Middle frontal gyrus (tissue), 1 donor: ENCODE results near the gene ARHGAP26.

Experiments
- DNase-seq: peaks from one replicate; pipeline ENCODE4 v3.0.0-alpha.2; 2015; ENCODE audit warnings: low spot score; ENCODE audit errors: extremely low spot score

Gene ARHGAP26

DNA sequence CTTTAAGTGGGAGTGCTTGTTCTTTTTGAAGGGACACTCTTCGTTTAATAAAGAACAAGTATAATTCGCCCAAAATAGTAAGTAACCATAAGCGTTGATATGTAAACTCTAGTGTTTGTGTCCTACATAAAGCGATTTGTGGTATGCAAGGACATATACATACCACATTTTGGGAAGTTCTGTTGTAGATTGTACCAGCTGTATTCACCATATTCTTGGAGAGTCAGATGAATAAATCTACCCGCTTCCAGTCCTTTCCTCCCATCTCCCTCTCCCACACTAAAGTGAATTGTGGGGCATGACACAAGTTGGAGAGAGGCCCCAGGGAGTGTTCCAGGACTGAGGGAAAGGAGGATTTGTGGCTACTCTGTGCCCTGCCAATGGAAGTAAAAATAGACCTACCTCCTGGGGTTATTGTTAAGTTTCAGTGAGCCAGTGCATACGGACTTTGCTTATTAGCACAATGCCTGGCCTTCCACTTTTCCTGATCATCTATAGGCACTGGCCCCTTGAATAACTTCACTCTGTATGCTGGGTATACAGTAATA is 40.6 kb downstream of the ARHGAP26 start:
- DNase-seq = no peak

DNA sequence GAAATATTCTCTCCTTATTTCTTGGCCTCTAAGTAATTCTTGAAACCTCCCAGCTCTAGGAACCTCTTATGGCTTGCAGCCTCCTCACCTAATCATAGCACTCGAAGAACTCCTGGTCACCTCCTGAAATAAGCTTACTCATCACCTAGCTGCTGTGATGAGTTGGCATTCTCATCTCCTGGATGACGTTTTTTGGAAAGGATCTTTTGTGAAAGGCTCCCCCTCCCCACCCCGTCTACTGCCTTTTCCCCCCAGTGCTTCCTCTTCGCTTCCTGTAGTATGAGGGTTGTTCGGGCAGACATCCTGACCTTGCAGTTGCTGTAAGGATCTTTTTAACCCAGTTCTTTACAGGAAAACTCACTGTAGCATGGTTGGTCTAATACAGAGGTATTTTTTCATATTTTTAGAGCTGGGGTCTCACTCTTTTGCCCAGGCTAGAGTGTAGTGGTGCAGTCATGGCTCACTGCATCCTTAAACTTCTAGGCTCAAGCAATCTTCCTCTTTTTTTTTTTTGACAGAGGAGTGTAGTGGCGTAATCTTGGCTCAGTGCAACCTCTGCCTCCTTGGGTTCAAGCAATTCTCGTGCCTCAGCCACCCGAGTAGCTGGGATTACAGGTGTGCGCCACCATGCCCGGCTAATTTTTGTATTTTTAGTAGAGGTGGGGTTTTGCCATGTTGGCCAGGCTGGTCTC is 41.8 kb downstream of the ARHGAP26 start:
- DNase-seq = no peak

DNA sequence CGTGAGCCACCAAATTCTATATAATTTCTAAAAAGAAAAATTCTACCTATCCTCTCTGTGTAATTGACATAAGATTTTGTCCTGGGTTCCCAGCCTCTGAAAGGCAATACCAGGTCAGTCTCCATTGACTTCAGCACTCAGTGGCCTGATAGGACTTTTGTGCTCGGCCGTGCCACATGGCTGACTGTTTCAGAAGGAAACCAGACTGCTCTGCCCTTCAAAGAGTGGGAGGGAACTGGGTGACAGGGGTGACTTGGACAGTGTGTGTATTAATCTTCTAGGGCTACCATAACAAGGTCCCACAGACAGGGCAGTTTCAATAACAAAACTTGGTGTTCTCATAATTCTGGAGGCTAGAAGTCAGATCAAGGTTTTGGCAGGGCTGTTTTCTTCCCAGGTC is 43.0 kb downstream of the ARHGAP26 start:
- DNase-seq = no peak

GRCh38 chr5:142814122-142814521 is 43.9 kb downstream of the ARHGAP26 start:
- no peak for DNase-seq

GRCh38 chr5:142815469-142815868 is 45.3 kb downstream of the ARHGAP26 start:
- no peak for DNase-seq

DNA sequence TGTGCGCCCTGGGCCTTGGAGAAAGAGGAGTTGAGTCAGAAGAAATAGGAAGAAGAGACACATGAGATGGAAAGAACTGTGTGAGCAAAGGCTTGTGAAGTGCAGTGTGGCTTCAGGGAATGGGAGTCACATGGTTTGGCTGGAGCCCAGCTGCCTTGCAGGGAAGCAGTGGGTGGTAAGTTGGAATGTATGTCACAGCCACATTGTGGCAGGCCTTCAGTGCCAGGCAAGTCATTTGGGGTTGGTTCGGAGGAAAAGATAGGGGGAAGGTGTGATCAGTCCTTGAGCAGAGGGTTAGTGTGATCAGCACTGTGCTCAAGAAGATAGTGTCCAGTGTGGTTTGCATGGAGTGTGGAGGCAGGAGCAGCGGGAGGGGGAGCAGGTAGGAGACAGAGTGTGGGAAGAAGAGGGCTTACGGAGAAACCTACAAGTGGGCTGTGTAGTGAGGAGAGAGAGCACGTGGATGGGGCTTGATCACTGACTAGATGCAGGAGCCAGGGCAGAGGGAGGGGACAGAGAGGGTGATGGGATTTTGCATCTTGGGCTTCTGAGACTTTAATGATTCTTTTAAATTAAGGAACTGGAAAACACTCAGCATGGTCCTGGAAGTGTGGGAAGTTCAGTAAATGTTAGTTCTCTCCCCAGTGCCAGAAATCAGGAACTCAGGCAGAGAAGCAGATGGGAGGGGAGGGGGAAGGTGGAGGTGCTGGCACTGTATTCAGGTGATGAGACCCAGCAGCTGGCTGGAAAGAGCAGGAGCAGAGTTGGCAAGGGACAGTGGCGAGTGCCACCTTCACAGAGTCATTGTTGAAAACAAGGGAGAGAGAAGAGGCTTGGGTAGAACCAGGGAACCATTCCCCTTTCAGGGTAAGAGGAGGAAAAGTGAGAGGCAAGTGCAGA is 46.6 kb downstream of the ARHGAP26 start:
- peak; percentile 39 for DNase-seq

DNA sequence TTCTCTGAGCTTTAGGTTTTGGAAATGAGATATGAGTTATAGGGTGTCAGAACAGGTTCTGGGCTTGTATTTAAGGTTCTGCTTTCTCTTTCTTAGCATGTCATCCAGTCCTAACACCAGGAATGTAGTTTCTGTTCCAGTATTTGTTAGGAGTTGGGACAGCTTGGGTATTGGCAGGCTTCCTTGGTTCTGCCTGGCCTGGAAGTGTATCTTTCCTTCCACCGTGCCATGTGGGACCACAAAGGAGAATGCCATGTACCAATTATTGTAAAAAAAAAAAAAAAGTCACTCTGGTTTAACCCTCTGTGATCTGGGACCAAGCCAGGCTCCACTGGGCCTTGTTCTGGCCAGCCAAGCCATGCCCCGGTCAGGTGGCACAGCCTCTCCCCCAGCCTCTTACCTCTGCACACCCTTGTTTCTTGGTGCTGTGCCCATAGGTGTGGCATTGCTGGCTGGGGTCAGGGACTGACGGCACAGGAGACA is 47.8 kb downstream of the ARHGAP26 start:
- no peak for DNase-seq

- no peak for DNase-seq
Measured at GRCh38 chr5:142819292-142819691, 49.1 kb downstream of the ARHGAP26 start.

DNA sequence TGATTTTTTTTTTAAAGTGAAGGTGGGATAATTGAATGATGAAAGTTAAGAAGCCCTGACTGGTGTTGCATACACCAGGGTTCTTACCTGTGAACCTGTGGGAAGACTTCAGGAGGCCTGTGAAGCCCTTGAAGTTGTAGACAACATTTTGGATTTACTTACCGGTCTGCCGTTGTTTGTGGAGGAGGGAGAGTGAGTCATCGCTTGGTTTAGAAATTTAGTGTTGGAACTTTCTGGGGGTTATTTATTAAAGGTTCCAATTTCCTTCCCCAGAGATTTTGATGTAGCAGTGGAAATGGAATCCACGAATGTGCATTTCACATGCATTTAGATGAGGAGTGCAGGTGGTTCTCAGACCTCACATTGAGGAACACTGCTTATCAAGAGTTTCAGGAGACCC is 49.6 kb downstream of the ARHGAP26 start:
- no peak for DNase-seq

DNA sequence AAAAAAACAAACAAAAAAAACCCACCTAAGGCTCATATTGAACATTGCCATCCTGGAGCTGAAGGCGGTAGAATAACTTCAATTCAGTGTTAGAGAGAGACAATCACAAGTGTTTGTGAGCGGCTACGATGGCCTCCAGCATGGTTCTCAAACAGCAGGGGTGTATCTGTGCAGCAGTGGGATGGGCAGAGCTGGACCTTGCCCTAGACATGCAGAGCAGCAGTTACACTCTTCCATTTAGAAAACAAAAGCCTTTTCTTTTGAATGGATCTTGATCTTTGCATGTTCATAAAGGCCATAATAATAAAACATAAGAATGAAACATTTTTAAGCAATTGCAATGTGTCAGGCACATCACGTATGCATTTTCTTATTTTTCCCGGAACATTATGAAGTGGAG is 50.3 kb downstream of the ARHGAP26 start:
- DNase-seq = no peak

DNA sequence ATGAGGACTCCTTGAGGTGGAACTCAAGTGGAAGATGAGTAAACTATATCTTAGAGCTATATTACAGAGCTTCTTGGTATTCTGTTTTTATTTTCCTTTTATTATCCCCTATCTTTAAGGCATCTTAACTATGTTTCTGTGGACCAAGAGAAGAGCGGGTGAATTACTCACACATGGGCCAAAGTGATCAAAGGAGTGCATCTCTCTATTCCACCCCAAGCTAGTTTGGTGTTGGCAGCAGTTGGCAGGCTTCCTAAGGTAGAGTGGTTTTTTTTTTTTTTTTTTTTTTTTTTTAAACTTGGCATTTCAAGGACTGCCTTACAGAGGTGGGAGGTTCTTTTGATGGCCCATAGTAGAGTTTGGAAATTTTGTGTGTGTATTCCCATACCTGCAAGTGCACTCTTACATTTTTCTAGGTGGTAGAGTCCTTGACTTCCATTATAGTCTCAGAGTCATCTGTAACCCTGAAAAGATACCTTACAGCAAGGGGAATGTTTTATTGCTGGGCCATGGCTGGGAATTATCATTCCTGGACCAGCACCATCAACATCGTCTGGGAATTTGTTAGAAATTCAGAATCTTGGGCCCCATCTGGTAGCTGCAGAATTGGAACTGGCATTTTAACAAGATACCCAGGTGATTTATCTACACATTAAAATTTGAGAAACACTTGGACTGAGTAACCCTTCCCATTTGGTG is 51.0 kb downstream of the ARHGAP26 start:
- no peak for DNase-seq

- DNase-seq = no peak
Measured at GRCh38 chr5:142821733-142822487, 51.7 kb downstream of the ARHGAP26 start.

DNA sequence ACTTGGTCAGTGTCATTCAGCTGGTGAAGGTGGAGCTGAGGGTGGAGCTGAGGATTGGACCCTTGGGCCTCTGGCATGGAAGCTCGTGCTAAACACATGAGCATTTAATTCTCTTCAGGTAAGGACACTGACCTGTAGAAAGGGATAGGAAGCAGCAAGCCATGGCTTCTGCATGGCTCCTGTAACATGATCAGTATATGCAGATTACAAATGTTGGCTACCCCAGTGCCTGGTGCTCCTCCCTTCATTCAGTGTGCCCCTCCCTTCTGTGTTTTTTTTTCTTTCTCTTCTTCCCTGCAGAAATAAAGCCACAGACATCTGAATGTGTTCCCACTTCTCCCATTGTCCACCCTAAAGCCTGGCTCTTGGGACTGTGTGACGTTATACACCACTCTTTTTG is 52.9 kb downstream of the ARHGAP26 start:
- no peak for DNase-seq

- DNase-seq = no peak
Measured at GRCh38 chr5:142823806-142824205, 53.6 kb downstream of the ARHGAP26 start.

DNA sequence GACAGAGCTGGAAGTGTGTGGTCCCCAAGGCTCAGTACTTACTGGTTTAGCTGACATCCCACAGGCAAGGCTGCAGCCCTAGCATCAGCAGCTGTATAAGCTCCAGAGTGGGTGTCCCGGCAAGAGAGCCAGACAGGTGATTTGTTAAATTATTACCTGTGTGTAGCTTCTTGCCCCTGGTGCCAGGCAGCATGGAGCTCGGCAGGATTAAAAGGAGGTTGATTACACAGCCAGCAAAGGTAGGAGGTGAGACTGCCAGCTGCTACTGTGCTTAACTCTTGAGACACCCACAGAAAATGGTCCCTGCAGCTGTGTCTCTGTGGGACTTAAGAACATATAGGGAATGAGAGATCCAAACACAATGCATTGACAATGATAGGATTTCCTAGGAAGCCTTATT is 54.2 kb downstream of the ARHGAP26 start:
- no peak for DNase-seq

GRCh38 chr5:142825378-142826089 is 55.4 kb downstream of the ARHGAP26 start:
- no peak for DNase-seq

DNA sequence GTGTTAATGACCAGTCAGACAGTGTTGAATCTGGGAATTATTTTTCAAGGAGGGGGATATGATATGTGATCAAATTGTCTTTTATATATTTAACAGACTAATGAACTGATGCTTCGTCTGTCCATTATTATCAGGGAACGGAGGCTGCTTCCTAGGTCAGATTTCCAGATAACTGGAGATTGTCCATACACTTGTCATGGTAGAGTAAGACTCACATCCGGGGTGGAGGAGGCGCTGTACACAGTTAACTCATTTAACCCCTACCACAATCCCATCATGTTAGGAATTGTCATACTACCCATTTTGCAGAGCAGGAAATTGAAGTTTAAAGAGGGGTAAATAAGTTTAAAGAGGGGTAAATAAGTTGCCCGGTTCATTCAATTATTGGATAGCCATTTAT is 55.9 kb downstream of the ARHGAP26 start:
- DNase-seq = no peak

GRCh38 chr5:142826741-142827492 is 56.7 kb downstream of the ARHGAP26 start:
- DNase-seq = no peak

- DNase-seq = no peak
Measured at GRCh38 chr5:142827934-142828576, 57.9 kb downstream of the ARHGAP26 start.
